Right lobe of liver (tissue), 6 donors: Measurements from ENCODE around the gene RAD21L1. TPM values are rescaled to one million over a fixed set of nuclear protein-coding genes. Genes with fewer than 3 reads are reported as not detected.

Source experiments
- ATAC-seq, 4 donors: fragments of 200-7000 bp; cut with Tn5 transposase; one replicate each; pipeline ENCODE4 v1.9.1; 2020; ENCODE audit warnings: mild to moderate bottlenecking in 4 of 4, moderate library complexity in 4 of 4
- DNase-seq, 3 donors: peaks; one replicate each; pipeline ENCODE4 v3.0.0-alpha.2; 2020
- H3K27ac ChIP-seq, 3 donors: fragments of 200-600 bp; one replicate each; pipeline ENCODE4 v1.8.0; 2022
- H3K27me3 ChIP-seq, 2 donors: fragments of 200-600 bp; one replicate each; pipeline ENCODE4 v1.8.0; 2022
- H3K36me3 ChIP-seq, 4 donors: fragments of 200-600 bp; sonication (generic) in 1 of 4; one replicate each; pipeline versions ENCODE4 v1.5.1 to v1.8.0; 2017 to 2022; ENCODE audit warnings: control low read depth in 1 of 4
- H3K4me1 ChIP-seq, 4 donors: fragments of 200-600 bp; sonication (generic) in 1 of 4; one replicate each; pipeline versions ENCODE4 v1.5.1 to v1.8.0; 2017 to 2022; ENCODE audit warnings: control low read depth in 1 of 4
- H3K4me3 ChIP-seq, 3 donors: fragments of 200-600 bp; one replicate each; pipeline ENCODE4 v1.8.0; 2022
- H3K9me3 ChIP-seq, 4 donors: fragments of 200-600 bp; sonication (generic) in 1 of 4; one replicate each; pipeline versions ENCODE4 v1.5.1 to v1.8.0; 2017 to 2022; ENCODE audit warnings: control low read depth in 1 of 4
- CTCF ChIP-seq, 4 donors: fragments of 200-600 bp in 3 of 4; fragments of 450-650 bp in 1 of 4; IDR thresholded peaks; one replicate each; pipeline versions ENCODE4 v1.5.1 to v1.8.0; 2016 to 2022; ENCODE audit warnings: antibody characterized with exemption in 4 of 4, mild to moderate bottlenecking in 2 of 4
- POLR2A ChIP-seq: fragments of 450-650 bp; IDR thresholded peaks from one replicate; pipeline ENCODE4 v1.6.1; 2017; ENCODE audit warnings: antibody characterized with exemption, mild to moderate bottlenecking
- WGBS: methylation state at CpG from one replicate; pipeline ENCODE4 v1.1.6; 2018; ENCODE audit warnings: low coverage, low lambda C conversion rate; ENCODE audit not compliant: insufficient coverage; ENCODE audit errors: missing lambda C conversion rate; 5-methylcytosine and 5-hydroxymethylcytosine counted together
- intact Hi-C, 2 donors: fragments of 100-400 bp; cut with DNase I; formaldehyde crosslinking; loops; one replicate each; pipeline versions ENCODE4 v1.11.2 to v1.14.1; 2022
- total RNA-seq, 6 experiments: library from RNA; depleted of rRNA in 2 of 6; stranded (reverse); fragments of >200 nt in 2 of 6; fragmentation: NEBNext Ultra II Directional in 3 of 6; extraction: Animal tissue kit (Norgen Biotek cat#: 25700) in 3 of 6; gene quantifications; one replicate each; pipeline versions ENCODE4 v1.1.0 to v1.2.4, GENCODE V29; 2016 to 2023
- donor health status: DM: no; HTN: yes; CAD: no.
- donor health status: DM: no; HTN: no; CAD: no.
- donor health status: DM: no; HTN: no; CAD: no.
- donor health status: DM: no; HTN: yes; CAD: no.
- donor health status: DM: no; HTN: yes; CAD: no.

Gene RAD21L1
- total RNA-seq, 6 experiments from 2014 or later, result not detected

GRCh38 chr20:1263853-1264252, 38.0 kb downstream of the RAD21L1 start:
- intact Hi-C loops, result no loop called here
- TF ChIP-seq POLR2A (no peak), CTCF (IDR thresholded peaks at IDR 0.05) (no peak)
- ATAC-seq (no peak), DNase-seq (no peak)
- no peak overlapping the region for H3K4me3 ChIP-seq
- H3K36me3 ChIP-seq, result no peaks in the 10 kb centered on the region
- no peak overlapping the region for H3K27ac ChIP-seq
- H3K9me3 ChIP-seq, result no peaks in the 10 kb centered on the region
- H3K4me1 ChIP-seq, result peaks cover 0 to 5% (median 0%) of the 10 kb centered on the region in 4 donors
- 57% methylated on average over 1 of the region's 1 CpG for WGBS
- no peaks in the 10 kb centered on the region for H3K27me3 ChIP-seq

- no peak overlapping the region for H3K4me3 ChIP-seq
- no peak overlapping the region for H3K27ac ChIP-seq
- TF ChIP-seq CTCF (IDR thresholded peaks at IDR 0.05), result no peak
- TF ChIP-seq POLR2A, result no peak
- H3K4me1 ChIP-seq, result peaks cover 0 to 5% (median 0%) of the 10 kb centered on the region in 4 donors
- no peaks in the 10 kb centered on the region for H3K27me3 ChIP-seq
- ATAC-seq (no peak), DNase-seq (no peak)
- 100% methylated on average over 2 of the region's 2 CpGs for WGBS
- no peaks in the 10 kb centered on the region for H3K9me3 ChIP-seq
- intact Hi-C loops, result no loop called here
- no peaks in the 10 kb centered on the region for H3K36me3 ChIP-seq
These were observed 38.9 kb downstream of the RAD21L1 start for GRCh38 chr20:1264727-1265126.

- intact Hi-C loops, result no loop called here
- Histone ChIP-seq H3K4me3 (no peak overlapping the region), H3K27me3 (no peaks in the 10 kb centered on the region), H3K27ac (no peak overlapping the region), H3K4me1 (peaks cover 0 to 5% (median 0%) of the 10 kb centered on the region in 4 donors), H3K9me3 (no peaks in the 10 kb centered on the region), H3K36me3 (no peaks in the 10 kb centered on the region)
- 93% methylated on average over 4 of the region's 4 CpGs for WGBS
- no peak for TF ChIP-seq CTCF (IDR thresholded peaks at IDR 0.05)
- TF ChIP-seq POLR2A, result no peak
- ATAC-seq (no peak), DNase-seq (no peak)
These were observed 39.5 kb downstream of the RAD21L1 start for GRCh38 chr20:1265226-1265915.

GRCh38 chr20:1265916-1266166, 40.0 kb downstream of the RAD21L1 start:
- Histone ChIP-seq H3K4me3 (peak overlapping the region in 2 of 3 donors; percentile 51 to 55), H3K36me3 (no peaks in the 10 kb centered on the region), H3K27me3 (no peaks in the 10 kb centered on the region), H3K9me3 (no peaks in the 10 kb centered on the region), H3K27ac (no peak overlapping the region), H3K4me1 (peaks cover 0 to 5% (median 0%) of the 10 kb centered on the region in 4 donors)
- TF ChIP-seq CTCF (IDR thresholded peaks at IDR 0.05) (no peak), POLR2A (no peak)
- 0% methylated on average over 5 of the region's 10 CpGs for WGBS
- DNase-seq, result no peak
- no peak for ATAC-seq
- intact Hi-C loops, result no loop called here
